DOHH2 (cell line): Measurements from ENCODE around the gene LIN37.

Experiments
- EZH2phosphoT487 ChIP-seq: fragments of 200-600 bp; sonication (generic); IDR thresholded peaks from 2 replicates; pipeline ENCODE4 v1.6.1; 2017; ENCODE audit warnings: borderline replicate concordance, mild to moderate bottlenecking, antibody characterized with exemption, low read length, moderate library complexity, mixed read lengths
- TF ChIP-seq, protein P1 (sequence below): fragments of 200-600 bp; sonication (generic); IDR thresholded peaks from one replicate; pipeline ENCODE4 v1.5.1; 2014; ENCODE audit warnings: antibody characterized with exemption, mild to moderate bottlenecking, low read depth, low read length; ENCODE audit not compliant: poor library complexity, severe bottlenecking

DNA sequence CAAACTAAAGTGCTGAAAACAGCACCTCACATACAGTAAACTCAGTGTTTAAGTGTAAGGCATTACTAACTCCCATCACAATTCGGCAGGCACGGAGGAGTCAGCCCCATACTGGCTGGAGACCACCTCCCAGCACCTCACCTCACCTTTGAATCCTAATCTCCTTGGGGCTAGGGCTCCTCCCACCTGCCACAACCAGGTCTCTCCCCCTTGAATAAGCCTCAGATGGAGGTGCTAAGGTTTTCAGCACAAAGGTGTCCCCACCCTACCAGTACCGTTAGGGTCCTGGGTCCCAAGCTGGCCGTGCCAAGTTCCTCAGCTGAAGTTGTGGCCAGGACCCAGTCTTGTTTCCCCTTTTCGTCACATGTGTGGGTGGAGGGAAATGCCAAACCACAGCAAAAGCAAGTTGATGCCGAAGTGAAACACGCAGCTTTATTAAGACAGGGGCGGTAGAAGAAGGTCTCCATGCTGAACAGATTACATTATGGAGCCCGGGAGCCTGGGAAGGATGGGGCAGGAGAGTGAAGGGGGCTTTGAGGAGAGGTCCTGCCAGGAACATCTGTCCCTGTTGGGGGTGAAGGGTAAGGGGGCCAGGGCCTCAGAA is 6.2 kb upstream of the LIN37 start, which contains the start of gene IGFLR1:
- TF ChIP-seq, protein P1, sequence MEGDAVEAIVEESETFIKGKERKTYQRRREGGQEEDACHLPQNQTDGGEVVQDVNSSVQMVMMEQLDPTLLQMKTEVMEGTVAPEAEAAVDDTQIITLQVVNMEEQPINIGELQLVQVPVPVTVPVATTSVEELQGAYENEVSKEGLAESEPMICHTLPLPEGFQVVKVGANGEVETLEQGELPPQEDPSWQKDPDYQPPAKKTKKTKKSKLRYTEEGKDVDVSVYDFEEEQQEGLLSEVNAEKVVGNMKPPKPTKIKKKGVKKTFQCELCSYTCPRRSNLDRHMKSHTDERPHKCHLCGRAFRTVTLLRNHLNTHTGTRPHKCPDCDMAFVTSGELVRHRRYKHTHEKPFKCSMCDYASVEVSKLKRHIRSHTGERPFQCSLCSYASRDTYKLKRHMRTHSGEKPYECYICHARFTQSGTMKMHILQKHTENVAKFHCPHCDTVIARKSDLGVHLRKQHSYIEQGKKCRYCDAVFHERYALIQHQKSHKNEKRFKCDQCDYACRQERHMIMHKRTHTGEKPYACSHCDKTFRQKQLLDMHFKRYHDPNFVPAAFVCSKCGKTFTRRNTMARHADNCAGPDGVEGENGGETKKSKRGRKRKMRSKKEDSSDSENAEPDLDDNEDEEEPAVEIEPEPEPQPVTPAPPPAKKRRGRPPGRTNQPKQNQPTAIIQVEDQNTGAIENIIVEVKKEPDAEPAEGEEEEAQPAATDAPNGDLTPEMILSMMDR = no peak
- no peak for TF ChIP-seq EZH2phosphoT487
